Measurements from ENCODE around the gene GPR173.

Gene GPR173, protein sequence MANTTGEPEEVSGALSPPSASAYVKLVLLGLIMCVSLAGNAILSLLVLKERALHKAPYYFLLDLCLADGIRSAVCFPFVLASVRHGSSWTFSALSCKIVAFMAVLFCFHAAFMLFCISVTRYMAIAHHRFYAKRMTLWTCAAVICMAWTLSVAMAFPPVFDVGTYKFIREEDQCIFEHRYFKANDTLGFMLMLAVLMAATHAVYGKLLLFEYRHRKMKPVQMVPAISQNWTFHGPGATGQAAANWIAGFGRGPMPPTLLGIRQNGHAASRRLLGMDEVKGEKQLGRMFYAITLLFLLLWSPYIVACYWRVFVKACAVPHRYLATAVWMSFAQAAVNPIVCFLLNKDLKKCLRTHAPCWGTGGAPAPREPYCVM
- 0 reads per million in 3 donors for total RNA-seq

DNA sequence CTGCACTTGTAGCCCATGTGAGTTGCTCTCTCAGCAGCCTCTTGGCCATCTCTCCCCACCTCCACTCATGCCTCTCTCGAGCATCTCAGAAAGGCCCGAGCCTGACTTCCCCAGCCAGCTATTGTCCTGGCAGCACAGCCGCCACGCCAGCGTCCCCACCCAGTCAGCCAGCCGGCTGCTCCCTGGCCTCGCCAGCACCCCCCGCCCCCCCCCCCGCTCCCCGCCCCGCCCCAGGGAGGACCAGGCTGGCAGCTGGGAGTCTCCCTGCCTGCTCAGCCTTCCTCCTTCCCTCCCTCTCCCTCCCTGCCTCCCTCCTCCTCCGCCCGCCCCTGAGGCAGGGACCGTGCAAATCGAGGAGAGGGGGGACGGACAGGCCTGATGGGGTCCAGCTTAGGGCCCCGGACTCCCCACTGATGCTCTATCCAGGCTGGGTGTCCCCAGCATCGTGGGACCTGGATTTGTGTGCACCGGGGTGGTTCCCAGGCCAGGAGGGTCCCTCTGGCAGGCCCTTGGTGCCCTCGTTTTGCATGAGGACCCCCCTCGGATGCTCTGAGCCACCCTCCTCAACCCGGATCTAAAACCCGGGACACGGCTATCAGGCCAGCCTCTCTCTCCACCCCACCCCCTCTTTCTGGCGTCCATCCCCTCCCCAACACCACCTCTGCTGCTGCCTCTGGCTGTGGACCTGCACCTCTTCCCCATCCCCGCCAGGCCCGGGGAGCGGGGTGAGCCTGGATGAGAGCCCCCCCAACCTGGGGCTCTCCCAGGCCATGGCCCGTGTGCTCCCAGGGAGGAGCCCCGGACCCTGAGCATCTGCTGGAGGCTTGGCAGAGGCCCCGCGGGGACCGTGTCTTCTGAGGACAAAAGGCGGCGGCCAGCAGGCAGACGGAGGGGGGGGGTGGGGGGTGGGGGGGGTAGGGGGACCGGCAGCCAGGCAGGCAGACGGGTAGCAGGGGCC, at the start of gene GPR173:
Gene GPR173 (plus strand): TSS at position 621 of the 958 bp plus-strand sequence. CDS start 27,833 bp downstream, outside the sequence.
- H3K4me3 ChIP-seq (ENCODE audit: insufficient read depth, low read depth, low read length, poor library complexity, severe bottlenecking): no peak within 1 kb of the TSS
- H3K27me3 ChIP-seq (replicated peaks; ENCODE audit: control insufficient read depth, insufficient read depth, low read length, poor library complexity, severe bottlenecking): no peaks in the 10 kb centered on the region
- DNase-seq: no peak
- no peak within 1 kb of the TSS for H3K27ac ChIP-seq (ENCODE audit: insufficient read depth, low read length, poor library complexity, severe bottlenecking)
- no peaks in the 10 kb centered on the region for H3K4me1 ChIP-seq (ENCODE audit: control insufficient read depth, insufficient read depth, low read length, poor library complexity, severe bottlenecking)
- no peaks in the 10 kb centered on the region for H3K36me3 ChIP-seq (ENCODE audit: control insufficient read depth, insufficient read depth, low read length)
- no peaks in the 10 kb centered on the region for H3K9me3 ChIP-seq (ENCODE audit: control insufficient read depth, low read length)

DNA sequence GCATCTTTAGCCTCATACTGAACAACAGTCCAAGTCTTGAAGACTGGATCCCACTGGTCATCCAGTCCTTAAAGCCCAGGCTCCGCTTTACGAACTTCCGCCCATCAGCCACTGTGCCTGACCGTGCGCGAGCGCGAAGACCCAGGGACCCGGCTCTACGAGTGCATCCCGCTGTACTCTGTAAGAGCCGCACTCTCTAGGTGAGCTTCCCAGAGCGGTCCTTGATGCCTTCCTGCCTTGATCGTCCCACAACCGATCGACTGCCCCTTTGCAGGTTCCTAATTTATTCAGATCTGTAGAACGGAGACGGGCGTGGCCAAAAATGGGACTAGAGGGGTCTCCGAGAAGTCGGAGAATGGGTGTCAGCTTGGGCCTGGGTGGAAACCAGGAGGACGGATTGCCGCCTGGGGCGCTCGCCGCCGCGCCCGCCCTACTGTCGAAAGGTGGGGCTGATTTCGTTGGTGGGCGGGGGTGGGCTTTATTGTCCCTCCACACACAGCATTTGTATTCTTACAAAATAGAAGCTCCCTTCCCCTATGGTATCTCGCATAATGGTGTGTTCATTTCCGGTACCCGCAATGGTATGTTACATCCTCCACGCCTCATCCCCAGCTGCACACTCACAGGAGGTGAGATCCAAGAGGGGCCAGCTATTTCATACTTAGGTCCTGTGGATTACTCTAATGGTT, 48.0 kb upstream of the GPR173 start:
- no peak overlapping the region for H3K4me3 ChIP-seq (ENCODE audit: insufficient read depth, low read depth, low read length, poor library complexity, severe bottlenecking)
- no peak for DNase-seq
- no peaks in the 10 kb centered on the region for H3K36me3 ChIP-seq (ENCODE audit: control insufficient read depth, insufficient read depth, low read length)
- no peaks in the 10 kb centered on the region for H3K27me3 ChIP-seq (replicated peaks; ENCODE audit: control insufficient read depth, insufficient read depth, low read length, poor library complexity, severe bottlenecking)
- H3K9me3 ChIP-seq (ENCODE audit: control insufficient read depth, low read length): no peaks in the 10 kb centered on the region
- H3K27ac ChIP-seq (ENCODE audit: insufficient read depth, low read length, poor library complexity, severe bottlenecking): no peak overlapping the region
- H3K4me1 ChIP-seq (ENCODE audit: control insufficient read depth, insufficient read depth, low read length, poor library complexity, severe bottlenecking): no peaks in the 10 kb centered on the region

DNA sequence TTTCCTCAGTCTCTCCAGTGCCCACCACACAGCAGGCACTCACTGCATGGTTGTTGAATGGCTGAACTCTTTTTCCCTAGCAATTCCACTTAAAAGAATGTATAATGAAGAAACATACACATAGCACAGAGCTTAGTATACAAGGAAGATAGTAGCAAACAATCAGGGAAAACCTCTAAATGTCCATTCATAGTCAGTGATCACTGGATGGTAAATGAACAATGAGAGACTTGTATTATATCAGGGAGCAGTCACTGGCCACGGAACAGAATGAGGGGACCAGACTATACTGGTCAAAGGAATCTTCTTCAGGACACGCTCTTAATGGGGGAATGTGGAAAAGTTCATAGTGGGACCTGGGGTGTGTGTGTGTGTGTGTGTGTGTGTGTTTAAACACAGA, 46.6 kb upstream of the GPR173 start:
- no peak overlapping the region for H3K4me3 ChIP-seq (ENCODE audit: insufficient read depth, low read depth, low read length, poor library complexity, severe bottlenecking)
- no peak for DNase-seq
- no peaks in the 10 kb centered on the region for H3K27me3 ChIP-seq (replicated peaks; ENCODE audit: control insufficient read depth, insufficient read depth, low read length, poor library complexity, severe bottlenecking)
- no peak overlapping the region for H3K27ac ChIP-seq (ENCODE audit: insufficient read depth, low read length, poor library complexity, severe bottlenecking)
- H3K4me1 ChIP-seq (ENCODE audit: control insufficient read depth, insufficient read depth, low read length, poor library complexity, severe bottlenecking): no peaks in the 10 kb centered on the region
- H3K9me3 ChIP-seq (ENCODE audit: control insufficient read depth, low read length): no peaks in the 10 kb centered on the region
- H3K36me3 ChIP-seq (ENCODE audit: control insufficient read depth, insufficient read depth, low read length): no peaks in the 10 kb centered on the region

DNA sequence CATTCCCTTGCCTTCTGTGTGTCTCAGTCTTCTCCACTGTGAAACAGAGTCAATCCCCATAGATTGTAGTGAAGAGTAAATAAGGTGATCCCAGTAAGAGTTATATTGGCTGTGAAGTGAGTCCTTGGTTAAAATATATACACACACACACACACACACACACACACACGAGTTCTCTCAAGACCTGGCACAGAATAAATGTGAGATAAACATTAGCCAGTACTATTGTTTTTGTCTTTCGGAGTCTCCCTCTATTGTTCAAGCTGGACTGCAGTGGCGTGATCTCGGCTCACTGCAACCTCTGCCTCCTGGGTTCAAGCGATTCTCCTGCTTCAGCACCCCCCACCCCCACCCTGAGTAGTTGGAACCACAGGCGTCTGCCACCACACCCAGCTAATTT, 45.5 kb upstream of the GPR173 start:
- Histone ChIP-seq H3K27me3 (replicated peaks; ENCODE audit: control insufficient read depth, insufficient read depth, low read length, poor library complexity, severe bottlenecking) (no peaks in the 10 kb centered on the region), H3K4me1 (ENCODE audit: control insufficient read depth, insufficient read depth, low read length, poor library complexity, severe bottlenecking) (no peaks in the 10 kb centered on the region), H3K4me3 (ENCODE audit: insufficient read depth, low read depth, low read length, poor library complexity, severe bottlenecking) (no peak overlapping the region), H3K36me3 (ENCODE audit: control insufficient read depth, insufficient read depth, low read length) (no peaks in the 10 kb centered on the region), H3K27ac (ENCODE audit: insufficient read depth, low read length, poor library complexity, severe bottlenecking) (no peak overlapping the region), H3K9me3 (ENCODE audit: control insufficient read depth, low read length) (no peaks in the 10 kb centered on the region)
- DNase-seq: no peak

DNA sequence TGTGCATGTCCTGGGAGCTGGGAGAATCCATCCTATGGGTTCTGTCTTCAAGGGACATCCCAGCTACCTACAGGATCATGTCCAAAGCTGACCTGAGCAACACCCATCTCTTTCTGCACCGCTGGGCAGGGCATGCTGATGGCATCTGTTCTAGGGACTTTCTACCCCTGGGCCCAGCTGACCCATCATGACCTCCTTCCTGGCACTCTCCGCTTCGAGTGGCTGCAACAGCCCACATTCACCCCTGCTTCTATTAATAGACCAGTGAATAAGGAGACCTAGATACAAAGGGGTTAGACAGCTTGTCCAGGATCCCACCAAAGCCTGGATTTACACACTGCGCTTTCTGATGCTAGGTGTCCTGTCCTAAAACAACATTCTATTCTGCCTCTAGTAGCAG, 44.6 kb upstream of the GPR173 start:
- no peak for DNase-seq
- H3K9me3 ChIP-seq (ENCODE audit: control insufficient read depth, low read length): no peaks in the 10 kb centered on the region
- H3K4me1 ChIP-seq (ENCODE audit: control insufficient read depth, insufficient read depth, low read length, poor library complexity, severe bottlenecking): no peaks in the 10 kb centered on the region
- H3K27me3 ChIP-seq (replicated peaks; ENCODE audit: control insufficient read depth, insufficient read depth, low read length, poor library complexity, severe bottlenecking): no peaks in the 10 kb centered on the region
- H3K27ac ChIP-seq (ENCODE audit: insufficient read depth, low read length, poor library complexity, severe bottlenecking): no peak overlapping the region
- H3K36me3 ChIP-seq (ENCODE audit: control insufficient read depth, insufficient read depth, low read length): no peaks in the 10 kb centered on the region
- no peak overlapping the region for H3K4me3 ChIP-seq (ENCODE audit: insufficient read depth, low read depth, low read length, poor library complexity, severe bottlenecking)

DNA sequence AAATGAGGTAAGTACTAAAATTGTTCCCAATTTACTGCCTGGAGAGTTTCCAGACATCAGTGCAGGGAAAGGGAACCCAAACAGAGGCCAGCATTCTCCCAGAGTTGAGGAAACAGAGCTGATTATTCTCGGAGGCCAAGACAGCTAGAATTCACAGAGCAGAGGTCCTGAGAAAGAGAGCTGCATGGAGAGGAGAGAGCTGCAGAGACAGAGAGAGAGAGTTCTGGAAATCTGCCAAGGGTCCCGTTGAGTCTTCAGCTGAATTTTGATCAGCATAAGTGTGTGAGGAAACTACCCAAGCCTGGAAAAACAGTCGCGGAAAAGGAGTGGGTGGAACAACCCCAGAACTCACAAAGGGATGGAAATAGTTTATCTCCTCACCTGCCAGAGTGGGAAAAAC, 43.8 kb upstream of the GPR173 start:
- Histone ChIP-seq H3K27me3 (replicated peaks; ENCODE audit: control insufficient read depth, insufficient read depth, low read length, poor library complexity, severe bottlenecking) (no peaks in the 10 kb centered on the region), H3K4me1 (ENCODE audit: control insufficient read depth, insufficient read depth, low read length, poor library complexity, severe bottlenecking) (no peaks in the 10 kb centered on the region), H3K36me3 (ENCODE audit: control insufficient read depth, insufficient read depth, low read length) (no peaks in the 10 kb centered on the region), H3K4me3 (ENCODE audit: insufficient read depth, low read depth, low read length, poor library complexity, severe bottlenecking) (no peak overlapping the region), H3K27ac (ENCODE audit: insufficient read depth, low read length, poor library complexity, severe bottlenecking) (no peak overlapping the region), H3K9me3 (ENCODE audit: control insufficient read depth, low read length) (no peaks in the 10 kb centered on the region)
- DNase-seq: no peak

DNA sequence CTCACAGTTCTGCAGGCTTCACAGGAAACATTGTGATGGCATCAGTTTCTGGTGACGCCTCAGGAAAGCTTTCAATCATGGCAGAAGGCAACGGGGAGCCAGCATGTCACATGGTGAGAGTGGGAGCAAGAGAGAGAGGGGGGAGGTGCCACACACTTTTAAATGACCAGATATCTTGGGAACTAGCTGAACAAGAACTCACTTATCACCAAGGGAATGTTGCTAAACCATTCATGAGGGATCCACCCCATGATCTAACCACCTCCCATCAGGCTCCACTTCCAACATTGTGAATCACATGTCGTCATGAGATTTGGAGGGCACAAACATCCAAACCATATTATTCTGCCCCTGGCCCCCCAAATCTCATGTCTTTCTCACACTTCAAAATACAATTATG, 43.3 kb upstream of the GPR173 start:
- DNase-seq: no peak
- H3K36me3 ChIP-seq (ENCODE audit: control insufficient read depth, insufficient read depth, low read length): no peaks in the 10 kb centered on the region
- no peak overlapping the region for H3K27ac ChIP-seq (ENCODE audit: insufficient read depth, low read length, poor library complexity, severe bottlenecking)
- H3K4me1 ChIP-seq (ENCODE audit: control insufficient read depth, insufficient read depth, low read length, poor library complexity, severe bottlenecking): no peaks in the 10 kb centered on the region
- no peaks in the 10 kb centered on the region for H3K27me3 ChIP-seq (replicated peaks; ENCODE audit: control insufficient read depth, insufficient read depth, low read length, poor library complexity, severe bottlenecking)
- H3K4me3 ChIP-seq (ENCODE audit: insufficient read depth, low read depth, low read length, poor library complexity, severe bottlenecking): no peak overlapping the region
- no peaks in the 10 kb centered on the region for H3K9me3 ChIP-seq (ENCODE audit: control insufficient read depth, low read length)

DNA sequence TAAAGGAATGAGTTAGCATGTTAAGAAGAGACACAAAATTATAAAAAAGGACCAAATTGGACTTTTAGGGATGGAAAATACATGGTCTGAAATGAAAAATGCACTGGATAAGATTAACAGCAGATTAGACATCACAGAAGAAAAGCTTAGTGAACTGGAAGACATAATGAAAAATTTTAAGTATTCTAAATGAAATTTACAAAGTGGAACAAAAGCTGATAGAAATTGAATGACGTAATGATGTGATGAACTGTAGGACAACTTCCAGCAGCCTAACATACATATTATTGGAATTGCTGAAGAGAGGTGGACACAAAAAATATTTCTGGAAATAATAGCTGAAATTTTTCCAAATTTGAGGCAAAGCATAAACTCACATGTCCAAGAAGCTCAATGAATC, 39.6 kb upstream of the GPR173 start:
- no peak overlapping the region for H3K27ac ChIP-seq (ENCODE audit: insufficient read depth, low read length, poor library complexity, severe bottlenecking)
- no peaks in the 10 kb centered on the region for H3K27me3 ChIP-seq (replicated peaks; ENCODE audit: control insufficient read depth, insufficient read depth, low read length, poor library complexity, severe bottlenecking)
- no peaks in the 10 kb centered on the region for H3K36me3 ChIP-seq (ENCODE audit: control insufficient read depth, insufficient read depth, low read length)
- H3K4me1 ChIP-seq (ENCODE audit: control insufficient read depth, insufficient read depth, low read length, poor library complexity, severe bottlenecking): no peaks in the 10 kb centered on the region
- H3K9me3 ChIP-seq (ENCODE audit: control insufficient read depth, low read length): no peaks in the 10 kb centered on the region
- DNase-seq: no peak
- no peak overlapping the region for H3K4me3 ChIP-seq (ENCODE audit: insufficient read depth, low read depth, low read length, poor library complexity, severe bottlenecking)

DNA sequence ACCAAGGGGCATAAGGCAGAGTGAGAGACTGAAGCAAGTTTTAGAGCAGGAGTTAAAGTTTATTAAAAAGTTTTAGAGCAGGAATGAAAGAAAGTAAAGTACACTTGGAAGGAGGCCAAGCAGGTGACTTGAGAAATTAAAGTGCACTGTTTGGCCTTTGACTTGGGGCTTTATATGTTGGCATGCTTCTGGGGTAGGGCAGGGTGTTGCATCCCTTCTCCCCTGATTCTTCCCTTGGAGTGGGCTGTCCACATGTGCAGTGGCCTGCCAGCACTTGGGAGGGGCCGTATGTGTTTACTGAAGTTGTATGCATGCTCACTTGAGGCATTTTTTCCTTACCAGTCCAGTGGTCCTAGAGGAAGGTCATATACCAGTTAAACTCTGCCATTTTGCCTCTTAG, 35.3 kb upstream of the GPR173 start:
- H3K4me3 ChIP-seq (ENCODE audit: insufficient read depth, low read depth, low read length, poor library complexity, severe bottlenecking): no peak overlapping the region
- H3K9me3 ChIP-seq (ENCODE audit: control insufficient read depth, low read length): no peaks in the 10 kb centered on the region
- no peaks in the 10 kb centered on the region for H3K36me3 ChIP-seq (ENCODE audit: control insufficient read depth, insufficient read depth, low read length)
- no peak overlapping the region for H3K27ac ChIP-seq (ENCODE audit: insufficient read depth, low read length, poor library complexity, severe bottlenecking)
- no peaks in the 10 kb centered on the region for H3K27me3 ChIP-seq (replicated peaks; ENCODE audit: control insufficient read depth, insufficient read depth, low read length, poor library complexity, severe bottlenecking)
- no peak for DNase-seq
- no peaks in the 10 kb centered on the region for H3K4me1 ChIP-seq (ENCODE audit: control insufficient read depth, insufficient read depth, low read length, poor library complexity, severe bottlenecking)
